ENCODE measurements around the gene IL23R. TPM values are rescaled to one million over a fixed set of nuclear protein-coding genes. Genes with fewer than 3 reads are reported as not detected.

The IL23R gene
- total RNA-seq, 4 donors from 2014 or later: not detected

- no peak for TF ChIP-seq EP300 (IDR thresholded peaks at IDR 0.05)
- TF ChIP-seq POLR2A (IDR thresholded peaks at IDR 0.05): no peak
- TF ChIP-seq, protein P1, sequence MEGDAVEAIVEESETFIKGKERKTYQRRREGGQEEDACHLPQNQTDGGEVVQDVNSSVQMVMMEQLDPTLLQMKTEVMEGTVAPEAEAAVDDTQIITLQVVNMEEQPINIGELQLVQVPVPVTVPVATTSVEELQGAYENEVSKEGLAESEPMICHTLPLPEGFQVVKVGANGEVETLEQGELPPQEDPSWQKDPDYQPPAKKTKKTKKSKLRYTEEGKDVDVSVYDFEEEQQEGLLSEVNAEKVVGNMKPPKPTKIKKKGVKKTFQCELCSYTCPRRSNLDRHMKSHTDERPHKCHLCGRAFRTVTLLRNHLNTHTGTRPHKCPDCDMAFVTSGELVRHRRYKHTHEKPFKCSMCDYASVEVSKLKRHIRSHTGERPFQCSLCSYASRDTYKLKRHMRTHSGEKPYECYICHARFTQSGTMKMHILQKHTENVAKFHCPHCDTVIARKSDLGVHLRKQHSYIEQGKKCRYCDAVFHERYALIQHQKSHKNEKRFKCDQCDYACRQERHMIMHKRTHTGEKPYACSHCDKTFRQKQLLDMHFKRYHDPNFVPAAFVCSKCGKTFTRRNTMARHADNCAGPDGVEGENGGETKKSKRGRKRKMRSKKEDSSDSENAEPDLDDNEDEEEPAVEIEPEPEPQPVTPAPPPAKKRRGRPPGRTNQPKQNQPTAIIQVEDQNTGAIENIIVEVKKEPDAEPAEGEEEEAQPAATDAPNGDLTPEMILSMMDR (IDR thresholded peaks at IDR 0.05): no peak
- H3K27me3 ChIP-seq: no peaks in the 10 kb centered on the region
- no peaks in the 10 kb centered on the region for H3K9me3 ChIP-seq
- no peak overlapping the region for H3K27ac ChIP-seq
- H3K36me3 ChIP-seq: no peaks in the 10 kb centered on the region
- H3K4me3 ChIP-seq: no peak overlapping the region
- no peak for DNase-seq (ENCODE audit: low spot score in 2 of 2)
- no peaks in the 10 kb centered on the region for H3K4me1 ChIP-seq
These were observed 62.5 kb downstream of the IL23R start for GRCh38 chr1:67228791-67229190.

- Histone ChIP-seq H3K27me3 (no peaks in the 10 kb centered on the region), H3K4me3 (no peak overlapping the region), H3K9me3 (no peaks in the 10 kb centered on the region), H3K4me1 (peaks cover 0 to 2% (median 0%) of the 10 kb centered on the region in 4 donors), H3K36me3 (no peaks in the 10 kb centered on the region), H3K27ac (no peak overlapping the region)
- TF ChIP-seq, protein P1 (IDR thresholded peaks at IDR 0.05): no peak
- DNase-seq (ENCODE audit: low spot score in 2 of 2): no peak
- WGBS, 2 donors: 71 to 82% methylated on average over 3 of the region's 3 CpGs
These were observed 64.3 kb downstream of the IL23R start for GRCh38 chr1:67230539-67230938.

- DNase-seq (ENCODE audit: low spot score in 2 of 2): no peak
- no peak for TF ChIP-seq POLR2A (IDR thresholded peaks at IDR 0.05)
- TF ChIP-seq EP300 (IDR thresholded peaks at IDR 0.05): no peak
- TF ChIP-seq, protein P1 (IDR thresholded peaks at IDR 0.05): no peak
- H3K4me1 ChIP-seq: peaks cover 0 to 2% (median 0%) of the 10 kb centered on the region in 4 donors
- no peak overlapping the region for H3K27ac ChIP-seq
- H3K9me3 ChIP-seq: no peaks in the 10 kb centered on the region
- H3K36me3 ChIP-seq: no peaks in the 10 kb centered on the region
- H3K4me3 ChIP-seq: no peak overlapping the region
- H3K27me3 ChIP-seq: no peaks in the 10 kb centered on the region
- 48 to 60% methylated on average over 3 of the region's 3 CpGs for WGBS, 2 donors
These were observed 70.0 kb downstream of the IL23R start for GRCh38 chr1:67236277-67236676.

DNA sequence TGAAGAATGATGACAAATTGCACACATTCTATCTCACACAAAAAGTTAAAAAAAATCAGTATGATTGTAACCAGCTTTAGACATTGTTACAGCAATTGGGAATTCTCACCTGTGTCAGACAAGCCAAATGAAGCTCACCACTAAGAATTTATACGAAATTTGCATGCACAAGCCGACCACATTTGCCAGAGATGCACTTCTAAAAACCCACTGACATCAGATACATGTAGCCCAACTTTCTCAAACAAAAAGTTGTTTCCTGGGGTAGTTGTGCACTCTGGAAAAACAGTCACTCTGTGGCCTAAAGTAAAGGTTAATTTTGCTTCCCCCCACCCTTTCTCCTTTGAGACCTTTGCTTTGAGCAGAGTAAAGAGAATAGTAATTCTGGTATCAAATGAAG is 73.5 kb downstream of the IL23R start:
- WGBS, 2 donors: 43 to 71% methylated on average over 2 of the region's 2 CpGs
- no peak for DNase-seq (ENCODE audit: low spot score in 2 of 2)
- H3K4me1 ChIP-seq: no peaks in the 10 kb centered on the region
- H3K36me3 ChIP-seq: no peaks in the 10 kb centered on the region
- TF ChIP-seq, protein P1 (IDR thresholded peaks at IDR 0.05): no peak
- TF ChIP-seq EP300 (IDR thresholded peaks at IDR 0.05) (no peak), POLR2A (IDR thresholded peaks at IDR 0.05) (no peak)
- H3K27me3 ChIP-seq: no peaks in the 10 kb centered on the region
- H3K4me3 ChIP-seq: no peak overlapping the region
- H3K9me3 ChIP-seq: no peaks in the 10 kb centered on the region
- H3K27ac ChIP-seq: no peak overlapping the region

DNA sequence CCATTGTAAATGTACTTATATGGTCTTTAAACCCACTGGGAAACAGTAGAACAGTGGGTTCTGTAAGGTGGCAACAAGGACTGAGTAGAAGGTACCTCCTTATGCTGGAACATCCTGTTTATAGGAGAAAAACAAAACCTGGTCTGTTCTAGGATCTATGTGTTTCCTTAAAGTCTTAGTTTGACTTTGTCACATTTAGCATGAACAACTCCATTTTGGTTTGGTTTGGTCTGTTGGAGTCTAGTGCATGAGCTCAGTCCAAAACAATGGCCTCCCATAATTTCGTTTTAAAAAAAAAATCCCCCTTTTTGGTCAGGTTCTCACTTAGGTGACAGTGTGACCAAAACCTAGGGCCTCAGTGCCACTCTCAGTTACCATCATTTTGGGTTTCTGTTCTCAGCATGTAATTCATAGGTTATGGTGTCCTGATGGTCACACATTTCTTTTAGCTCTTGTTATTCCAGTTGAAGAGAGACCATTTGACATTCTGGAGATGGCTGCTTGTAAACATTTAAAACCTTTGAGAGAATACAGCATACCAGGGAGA is 75.0 kb downstream of the IL23R start:
- DNase-seq (ENCODE audit: low spot score in 2 of 2): no peak
- TF ChIP-seq, protein P1 (IDR thresholded peaks at IDR 0.05): no peak
- TF ChIP-seq POLR2A (IDR thresholded peaks at IDR 0.05) (no peak), EP300 (IDR thresholded peaks at IDR 0.05) (no peak)

More for the DNA sequence above, 75.0 kb downstream of the IL23R start:
- H3K4me1 ChIP-seq: no peaks in the 10 kb centered on the region
- WGBS, 2 donors: 59 to 71% methylated on average over 1 of the region's 1 CpG
- H3K27ac ChIP-seq: no peak overlapping the region
- no peaks in the 10 kb centered on the region for H3K9me3 ChIP-seq
- H3K27me3 ChIP-seq: no peaks in the 10 kb centered on the region
- H3K36me3 ChIP-seq: no peaks in the 10 kb centered on the region
- no peak overlapping the region for H3K4me3 ChIP-seq
